LNCaP clone FGC (cell line): ENCODE data around the gene PAXIP1.
A peak's percentile ranks its signal among the peaks of the same experiment; 100 is the strongest.
"Not testable (repeated sequence)": the region's sequence is repeated elsewhere in the genome, so short reads cannot be mapped to it uniquely, and the experiment has no call there.

ENCODE experiments used
- DNase-seq: peaks from one replicate; pipeline ENCODE4 v3.0.0-alpha.2; 2011; ENCODE audit warnings: low read depth
- H3K4me3 ChIP-seq: 2 replicates; pipeline ENCODE4 v1.5.1; 2011; ENCODE audit warnings: mild to moderate bottlenecking, low read depth, low read length, control low read depth
- CTCF ChIP-seq: IDR thresholded peaks from 2 replicates; pipeline ENCODE4 v1.5.1; 2012; ENCODE audit warnings: mild to moderate bottlenecking; ENCODE audit not compliant: control insufficient read depth, insufficient read depth; ENCODE audit errors: extremely low read depth

Gene PAXIP1

GRCh38 chr7:154946166-154946565 lies 56.8 kb downstream of the PAXIP1 start:
- no peak overlapping the region for H3K4me3 ChIP-seq
- no peak for TF ChIP-seq CTCF
- no peak for DNase-seq

GRCh38 chr7:154943906-154944305 lies 59.0 kb downstream of the PAXIP1 start:
- TF ChIP-seq CTCF: no peak
- no peak overlapping the region for H3K4me3 ChIP-seq
- no peak for DNase-seq

GRCh38 chr7:154942691-154943090 lies 60.2 kb downstream of the PAXIP1 start:
- TF ChIP-seq CTCF: no peak
- DNase-seq: no peak

GRCh38 chr7:154937837-154938236 lies 65.1 kb downstream of the PAXIP1 start:
- H3K4me3 ChIP-seq: no peak overlapping the region
- no peak for DNase-seq
- TF ChIP-seq CTCF: no peak

More at GRCh38 chr7:154942691-154943090, 60.2 kb downstream of the PAXIP1 start:
- H3K4me3 ChIP-seq: no peak overlapping the region

- DNase-seq, H3K4me3 ChIP-seq: not testable (repeated sequence)
These were observed 68.5 kb downstream of the PAXIP1 start for GRCh38 chr7:154934353-154934952.

- H3K4me3 ChIP-seq: no peak overlapping the region
- DNase-seq: no peak
- TF ChIP-seq CTCF: no peak
These were observed 71.0 kb downstream of the PAXIP1 start for GRCh38 chr7:154931906-154932305.

GRCh38 chr7:154929006-154929726 lies 73.8 kb downstream of the PAXIP1 start:
- DNase-seq: no peak
- peak overlapping the region; percentile 69 for H3K4me3 ChIP-seq

More at GRCh38 chr7:154929006-154929726, 73.8 kb downstream of the PAXIP1 start:
- no peak for TF ChIP-seq CTCF
